GM18858 (cell line): Measurements from ENCODE around the gene SIT1.

Experiments used
- ATAC-seq: cut with Tn5 transposase; IDR thresholded peaks from one replicate; pipeline ENCODE4 v1.9.1; 2021; ENCODE audit not compliant: unreplicated experiment

Gene SIT1

GRCh38 chr9:35650341-35651158 is at the start of gene SIT1:
Gene SIT1, minus strand, starts transcription at chr9:35650931. Its CDS starts 78 bp downstream, at chr9:35650853.
- ATAC-seq = no peak

DNA sequence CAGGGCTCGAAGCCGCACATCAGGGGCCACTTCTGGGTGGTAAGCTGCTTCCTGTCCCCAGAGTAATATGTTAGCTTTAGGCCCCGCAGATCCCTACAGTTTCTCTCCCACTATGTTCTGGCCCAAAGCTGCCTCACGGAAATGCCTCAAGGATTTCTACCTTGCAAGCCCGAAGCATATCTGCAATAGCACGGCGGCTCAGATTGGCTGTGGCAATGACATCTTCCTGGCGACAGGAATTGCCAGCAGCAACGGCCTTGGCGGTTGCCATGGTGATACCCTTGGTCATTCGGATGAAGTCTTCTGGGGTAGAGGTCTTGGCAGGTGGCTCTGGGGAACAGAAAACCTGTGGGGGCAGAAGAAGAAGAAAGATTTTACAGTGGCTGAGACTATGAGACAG is 49.3 kb upstream of the SIT1 start:
- ATAC-seq = no peak

GRCh38 chr9:35698231-35698630 is 47.5 kb upstream of the SIT1 start:
- no peak for ATAC-seq

GRCh38 chr9:35697486-35697885 is 46.8 kb upstream of the SIT1 start:
- no peak for ATAC-seq

DNA sequence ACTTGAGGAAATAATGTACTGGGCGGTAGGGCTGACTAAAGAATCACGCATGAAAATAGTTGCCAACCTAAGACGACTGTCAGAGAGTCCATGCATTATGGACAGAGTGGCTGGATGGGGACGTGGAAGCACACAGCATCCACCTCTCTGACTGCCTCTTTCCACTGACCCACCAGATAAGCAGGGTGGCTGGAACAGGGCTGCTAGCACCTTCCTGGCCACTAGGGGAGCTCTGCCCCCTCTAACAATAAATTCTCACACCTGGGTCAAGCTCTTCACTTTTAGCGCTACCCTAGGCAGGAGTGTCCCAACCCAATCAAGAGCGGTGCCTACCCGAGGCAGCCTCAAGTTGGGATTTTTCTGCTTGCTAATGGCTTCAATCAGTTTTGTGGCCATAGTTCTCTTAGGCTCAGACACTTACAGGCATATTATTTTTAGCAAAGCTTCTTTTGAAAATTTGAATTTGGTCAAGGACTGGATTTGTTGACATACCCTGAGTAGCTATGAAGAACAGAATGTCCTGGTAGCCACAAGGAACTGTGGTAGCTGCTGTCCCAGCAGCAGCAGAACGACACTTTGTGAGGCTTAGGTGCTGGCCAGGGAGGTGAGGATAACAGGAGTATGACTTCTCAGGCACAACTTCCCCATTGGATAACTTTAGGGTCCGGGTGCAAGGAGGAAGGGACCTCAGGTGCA is 45.9 kb upstream of the SIT1 start:
- ATAC-seq = peak; percentile 72

DNA sequence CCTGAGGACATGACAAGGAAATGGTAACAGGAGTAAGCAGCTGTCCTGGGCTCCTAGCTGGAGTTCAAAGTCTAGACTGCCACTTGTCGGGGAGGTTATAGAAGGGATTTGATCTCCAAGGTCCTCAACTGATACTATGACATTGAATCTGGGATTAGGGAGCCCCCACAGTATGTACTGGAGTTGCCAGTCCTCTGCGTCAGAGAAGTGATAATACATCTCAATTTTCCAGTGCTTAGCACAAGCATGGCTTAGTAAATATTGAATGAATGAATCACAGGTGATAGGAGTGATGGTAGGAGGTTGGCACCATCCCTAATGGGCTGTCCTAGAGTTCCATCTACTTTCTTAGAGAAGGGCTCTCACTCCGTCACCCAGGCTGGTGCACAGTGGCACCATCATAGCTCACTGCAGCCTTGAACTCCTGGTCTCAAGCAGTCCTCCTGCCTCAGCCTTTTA is 45.2 kb upstream of the SIT1 start:
- ATAC-seq = no peak

GRCh38 chr9:35691757-35692301 is 41.1 kb upstream of the SIT1 start:
- no peak for ATAC-seq

- no peak for ATAC-seq
These were observed 40.6 kb upstream of the SIT1 start for GRCh38 chr9:35691334-35691650.

GRCh38 chr9:35690614-35691333 is 40.0 kb upstream of the SIT1 start:
- ATAC-seq = no peak

GRCh38 chr9:35690294-35690613 is 39.5 kb upstream of the SIT1 start:
- ATAC-seq = no peak

- ATAC-seq = no peak
These were observed 39.0 kb upstream of the SIT1 start, which contains the start of gene TPM2 for GRCh38 chr9:35689542-35690293. Gene TPM2, minus strand, starts transcription at chr9:35689925. Its CDS starts 108 bp downstream, at chr9:35689817.

DNA sequence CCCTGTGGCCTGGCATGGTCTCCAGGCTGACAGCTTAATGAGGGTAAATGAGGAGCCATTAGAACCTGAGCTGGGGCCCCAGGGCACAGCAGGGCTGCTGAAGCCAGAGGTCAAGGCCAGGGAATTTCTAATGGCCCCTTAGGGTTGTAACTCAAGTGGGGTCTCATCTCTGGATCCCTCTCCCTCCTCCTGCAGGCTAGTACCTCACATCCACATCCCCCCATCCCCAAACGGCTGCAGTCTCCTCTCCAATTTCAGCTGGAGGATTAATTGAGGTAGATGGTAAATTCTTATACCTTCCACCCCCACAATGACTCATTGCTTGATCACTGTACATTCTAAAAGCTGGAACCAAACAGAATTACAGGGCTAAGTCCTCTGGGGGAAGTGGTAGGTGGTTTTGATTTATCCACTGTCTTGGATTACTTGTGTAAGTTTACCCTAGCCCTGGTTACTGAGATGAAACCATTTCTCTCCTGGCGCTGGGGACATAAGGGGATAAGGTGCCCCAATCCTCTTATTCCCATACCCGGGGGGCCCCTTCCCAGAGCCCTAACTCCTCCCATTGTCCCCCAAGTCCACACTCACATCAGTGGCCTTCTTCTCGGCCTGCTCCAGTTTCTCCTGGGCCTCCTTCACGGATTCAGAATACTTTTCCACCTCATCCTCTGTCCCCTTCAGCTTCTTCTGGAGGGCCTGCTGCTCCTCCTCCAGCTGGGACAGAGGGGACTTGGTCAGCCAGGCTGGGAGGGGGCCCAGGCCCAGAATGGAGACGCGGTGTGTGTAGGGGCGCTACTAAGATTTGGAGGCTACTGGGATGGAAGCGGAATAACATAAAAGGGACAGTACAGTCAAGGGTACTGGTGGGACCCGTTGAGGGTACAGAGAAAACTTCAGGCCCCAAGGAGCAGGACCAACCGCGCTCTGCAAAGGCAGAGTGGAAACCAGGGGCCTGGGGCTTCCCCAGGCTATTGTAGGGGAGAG is 38.1 kb upstream of the SIT1 start:
- ATAC-seq = no peak

DNA sequence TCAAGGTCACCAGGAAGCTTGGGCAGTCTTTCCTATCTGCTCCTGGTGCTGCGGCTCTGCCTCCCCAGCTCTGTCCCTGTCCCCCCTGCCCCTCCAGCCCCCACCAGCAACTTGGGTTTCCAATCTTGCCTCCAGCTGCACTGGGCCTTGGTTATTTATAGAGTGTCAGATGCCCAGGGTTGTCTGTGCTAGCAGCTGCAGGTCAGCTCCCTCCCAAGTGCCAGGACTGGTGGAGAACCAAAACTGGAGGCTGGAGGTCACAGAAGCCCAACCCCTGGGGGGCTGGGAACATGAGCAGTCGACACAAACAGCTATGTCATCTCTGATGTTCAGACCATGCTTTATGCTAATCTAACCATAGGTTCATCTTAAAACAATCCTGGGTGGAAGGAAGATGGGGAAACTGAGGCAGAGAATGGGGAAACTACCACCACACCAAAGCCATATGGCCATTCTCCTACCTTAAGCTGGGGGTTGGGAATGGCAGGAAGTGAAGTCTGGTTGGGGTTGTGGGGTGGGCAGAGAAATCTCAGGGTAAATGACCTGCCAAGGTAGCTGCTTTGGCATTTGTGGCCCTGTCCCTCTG is 37.3 kb upstream of the SIT1 start:
- ATAC-seq = no peak

GRCh38 chr9:35687306-35687705 is 36.6 kb upstream of the SIT1 start:
- no peak for ATAC-seq

DNA sequence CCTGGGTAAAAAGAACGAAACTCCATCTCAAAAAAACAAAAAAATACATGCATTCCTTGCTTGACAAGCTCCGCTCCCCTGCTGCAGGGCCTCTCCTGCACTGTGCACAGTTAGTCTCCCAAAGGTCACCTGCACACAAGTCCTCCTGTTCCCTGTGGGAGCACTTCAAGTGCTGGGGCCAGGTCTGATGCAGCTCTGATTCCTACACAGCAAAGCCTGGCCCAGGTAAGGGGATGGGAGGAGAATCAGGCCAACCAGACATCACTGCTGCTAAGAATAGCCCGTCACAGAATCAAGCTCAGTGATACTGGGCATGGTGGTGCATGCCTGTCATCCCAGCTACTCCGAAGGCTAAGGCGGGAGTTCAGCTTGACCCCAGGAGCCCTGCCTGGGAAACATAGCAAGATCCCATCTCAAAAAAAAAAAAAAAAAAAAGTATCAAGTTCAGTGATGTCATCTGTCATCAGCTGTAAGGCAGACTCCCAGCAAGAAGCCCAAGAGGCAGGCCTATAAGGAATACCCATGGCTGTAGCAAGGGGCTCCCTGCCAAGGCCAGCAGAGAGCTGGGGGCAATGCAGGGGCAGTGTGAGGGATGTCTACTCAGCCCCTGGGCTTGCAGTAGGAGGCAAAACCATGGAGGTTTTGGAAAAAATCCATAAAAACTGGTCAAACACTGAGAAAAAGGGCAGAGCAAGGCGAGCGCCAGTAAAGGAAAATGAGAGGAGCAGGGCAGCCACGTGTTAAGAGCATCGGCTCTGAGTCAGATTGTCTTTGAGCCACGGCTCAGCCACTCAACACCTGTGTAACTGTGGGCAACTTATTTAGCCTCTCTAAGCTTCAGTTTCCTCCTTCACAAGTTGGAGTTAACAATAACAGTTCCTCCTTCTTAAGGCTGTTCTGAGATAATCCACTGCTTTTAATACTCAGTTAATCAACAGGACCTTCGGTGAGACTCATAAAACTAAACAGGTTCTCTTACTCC is 35.8 kb upstream of the SIT1 start:
- no peak for ATAC-seq

DNA sequence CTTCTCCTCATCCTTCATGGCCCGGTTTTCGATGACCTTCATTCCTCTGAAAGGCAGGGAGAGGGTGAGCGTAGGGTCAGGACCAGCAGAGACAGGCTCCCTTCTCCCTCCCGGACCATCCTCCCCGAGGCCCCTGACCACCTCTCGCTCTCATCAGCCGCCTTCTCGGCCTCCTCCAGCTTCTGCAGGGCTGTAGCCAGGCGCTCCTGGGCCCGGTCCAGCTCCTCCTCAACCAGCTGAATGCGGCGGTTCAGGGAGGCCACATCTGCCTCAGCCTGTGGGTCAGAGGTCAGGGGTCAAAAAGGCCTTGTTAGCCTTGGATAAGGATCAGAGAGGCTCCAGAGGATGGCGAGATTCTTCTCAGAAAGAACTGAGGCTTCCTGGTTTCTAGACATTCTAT is 34.8 kb upstream of the SIT1 start:
- no peak for ATAC-seq

DNA sequence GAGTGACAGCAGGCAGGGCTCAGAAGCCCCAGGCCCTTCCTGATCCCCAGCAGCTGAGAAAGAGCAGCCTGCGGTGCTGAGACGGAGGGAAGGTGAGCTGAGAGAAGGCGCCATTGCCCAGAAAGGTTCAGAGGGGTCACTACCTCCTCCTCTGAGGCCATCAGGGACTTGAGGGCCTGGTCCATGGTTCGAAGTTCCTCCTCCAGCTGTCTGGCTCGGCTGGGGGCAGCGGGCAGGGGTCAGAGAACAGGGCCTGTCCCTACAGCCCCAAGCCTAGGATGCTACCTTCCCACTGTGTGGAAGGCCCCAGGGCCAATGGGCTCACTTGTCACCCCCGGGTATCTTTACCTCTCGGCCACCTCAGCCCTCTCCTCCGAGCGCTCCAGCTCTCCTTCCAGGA is 34.2 kb upstream of the SIT1 start:
- no peak for ATAC-seq

GRCh38 chr9:35683323-35683722 is 32.6 kb upstream of the SIT1 start:
- ATAC-seq = no peak
